Measurements from ENCODE around the gene DHRS7.

DHRS7 gene, protein sequence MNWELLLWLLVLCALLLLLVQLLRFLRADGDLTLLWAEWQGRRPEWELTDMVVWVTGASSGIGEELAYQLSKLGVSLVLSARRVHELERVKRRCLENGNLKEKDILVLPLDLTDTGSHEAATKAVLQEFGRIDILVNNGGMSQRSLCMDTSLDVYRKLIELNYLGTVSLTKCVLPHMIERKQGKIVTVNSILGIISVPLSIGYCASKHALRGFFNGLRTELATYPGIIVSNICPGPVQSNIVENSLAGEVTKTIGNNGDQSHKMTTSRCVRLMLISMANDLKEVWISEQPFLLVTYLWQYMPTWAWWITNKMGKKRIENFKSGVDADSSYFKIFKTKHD

GRCh38 chr14:60164712-60165546, at the start of gene DHRS7:
Gene DHRS7, minus strand, starts transcription at chr14:60165398. Its CDS starts 89 bp downstream, at chr14:60165309.
- Histone ChIP-seq H3K4me1 (ENCODE audit: insufficient read depth, low read length) (peaks cover 9% of the 10 kb centered on the region; the same call in 1 of the 2 replicates), H3K36me3 (ENCODE audit: insufficient read depth, low read depth, low read length) (no peaks in the 10 kb centered on the region), H3K9ac (ENCODE audit: low read depth, low read length) (peak within 1 kb of the TSS; percentile 70; the same call in 1 of the 2 replicates), H3K4me3 (ENCODE audit: low read length) (peak within 1 kb of the TSS; percentile 85), H3K27me3 (ENCODE audit: insufficient read depth, low read length) (peaks cover 14% of the 10 kb centered on the region), H3K27ac (ENCODE audit: low read length) (no peak within 1 kb of the TSS), H3K9me3 (ENCODE audit: insufficient read depth, low read depth, low read length) (no peaks in the 10 kb centered on the region)

GRCh38 chr14:60214415-60215126, 49.4 kb upstream of the DHRS7 start:
- no peak overlapping the region for H3K4me3 ChIP-seq (ENCODE audit: low read length)
- peaks cover 10% of the 10 kb centered on the region; the same call in 1 of the 2 replicates for H3K4me1 ChIP-seq (ENCODE audit: insufficient read depth, low read length)
- no peak overlapping the region for H3K9ac ChIP-seq (ENCODE audit: low read depth, low read length)
- no peak overlapping the region for H3K27ac ChIP-seq (ENCODE audit: low read length)
- H3K27me3 ChIP-seq (ENCODE audit: insufficient read depth, low read length) = no peaks in the 10 kb centered on the region
- H3K9me3 ChIP-seq (ENCODE audit: insufficient read depth, low read depth, low read length) = no peaks in the 10 kb centered on the region
- no peaks in the 10 kb centered on the region for H3K36me3 ChIP-seq (ENCODE audit: insufficient read depth, low read depth, low read length)

DNA sequence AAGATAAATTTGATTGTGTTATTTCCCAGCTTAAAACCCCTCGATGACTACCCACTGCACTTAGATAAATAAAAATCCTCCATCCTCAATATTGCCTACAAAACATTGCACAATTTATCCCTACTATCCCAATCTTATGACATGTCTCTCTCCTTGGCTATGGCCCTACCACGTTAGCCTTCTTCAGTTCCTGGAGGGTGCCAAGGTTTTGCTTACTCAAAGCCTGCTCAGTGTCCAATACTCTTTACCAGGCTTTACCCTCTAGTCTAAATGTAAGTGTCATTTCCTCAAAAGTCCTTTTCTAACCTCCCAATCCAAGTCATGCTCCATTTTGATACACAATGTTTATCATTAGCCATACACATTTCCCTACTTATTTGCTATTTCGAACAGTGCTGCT, 48.8 kb upstream of the DHRS7 start:
- Histone ChIP-seq H3K27ac (ENCODE audit: low read length) (no peak overlapping the region), H3K27me3 (ENCODE audit: insufficient read depth, low read length) (no peaks in the 10 kb centered on the region), H3K9me3 (ENCODE audit: insufficient read depth, low read depth, low read length) (no peaks in the 10 kb centered on the region), H3K4me3 (ENCODE audit: low read length) (no peak overlapping the region), H3K4me1 (ENCODE audit: insufficient read depth, low read length) (peaks cover 10% of the 10 kb centered on the region; the same call in 1 of the 2 replicates), H3K36me3 (ENCODE audit: insufficient read depth, low read depth, low read length) (no peaks in the 10 kb centered on the region), H3K9ac (ENCODE audit: low read depth, low read length) (no peak overlapping the region)

DNA sequence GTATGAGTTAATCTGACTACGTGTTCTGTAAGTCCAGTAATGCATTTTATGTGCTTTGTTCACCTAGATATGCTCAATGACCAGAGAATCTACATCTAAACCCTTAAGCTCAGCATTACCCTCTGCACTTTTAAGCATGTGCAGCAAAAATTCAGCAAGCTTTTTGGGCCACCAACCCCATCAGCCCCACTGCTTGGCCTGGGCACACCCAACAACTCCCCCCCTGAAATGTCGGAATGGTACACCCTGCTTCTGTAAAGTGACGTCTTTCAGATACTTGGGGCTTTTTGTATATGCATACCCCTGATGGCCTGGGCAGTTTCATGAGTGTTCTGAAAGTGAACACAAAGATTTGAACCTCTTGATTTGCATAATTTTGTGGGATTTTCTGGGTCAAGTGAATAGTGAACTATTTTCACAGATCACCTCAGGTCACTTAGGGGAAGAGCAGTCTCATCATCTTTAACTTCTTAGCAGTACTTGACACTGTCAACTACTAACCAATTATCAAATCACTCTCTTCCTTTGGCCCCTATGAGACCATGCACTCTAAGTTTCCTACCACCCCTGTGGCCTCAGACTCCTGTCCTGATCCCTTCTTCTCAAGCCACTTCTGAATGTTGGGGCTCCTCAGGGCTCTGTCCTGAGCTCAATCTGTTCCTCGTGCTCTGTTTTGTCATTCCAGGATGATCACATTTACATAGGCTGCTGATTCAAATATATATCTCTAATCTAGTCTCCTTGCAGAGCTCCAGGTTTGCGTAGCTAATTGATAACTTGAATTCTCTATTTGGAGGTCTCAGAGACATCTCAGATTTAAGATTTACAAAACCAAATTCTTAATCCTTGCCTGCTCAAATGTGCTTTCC, 47.5 kb upstream of the DHRS7 start:
- Histone ChIP-seq H3K9me3 (ENCODE audit: insufficient read depth, low read depth, low read length) (no peaks in the 10 kb centered on the region), H3K4me1 (ENCODE audit: insufficient read depth, low read length) (peaks cover 10% of the 10 kb centered on the region; the same call in 1 of the 2 replicates), H3K27me3 (ENCODE audit: insufficient read depth, low read length) (no peaks in the 10 kb centered on the region), H3K4me3 (ENCODE audit: low read length) (no peak overlapping the region), H3K27ac (ENCODE audit: low read length) (no peak overlapping the region), H3K36me3 (ENCODE audit: insufficient read depth, low read depth, low read length) (no peaks in the 10 kb centered on the region), H3K9ac (ENCODE audit: low read depth, low read length) (no peak overlapping the region)

- no peaks in the 10 kb centered on the region for H3K36me3 ChIP-seq (ENCODE audit: insufficient read depth, low read depth, low read length)
- H3K9ac ChIP-seq (ENCODE audit: low read depth, low read length) = no peak overlapping the region
- H3K27me3 ChIP-seq (ENCODE audit: insufficient read depth, low read length) = no peaks in the 10 kb centered on the region
- no peaks in the 10 kb centered on the region for H3K9me3 ChIP-seq (ENCODE audit: insufficient read depth, low read depth, low read length)
- no peak overlapping the region for H3K27ac ChIP-seq (ENCODE audit: low read length)
- 0 out of 2 replicates have a peak overlapping the region, but pooled peaks have one; percentile 7 for H3K4me3 ChIP-seq (ENCODE audit: low read length)
- peaks cover 10% of the 10 kb centered on the region; the same call in 1 of the 2 replicates for H3K4me1 ChIP-seq (ENCODE audit: insufficient read depth, low read length)
Measured at GRCh38 chr14:60211153-60211552, 46.0 kb upstream of the DHRS7 start.

- Histone ChIP-seq H3K4me1 (ENCODE audit: insufficient read depth, low read length) (peaks cover 10% of the 10 kb centered on the region; the same call in 1 of the 2 replicates), H3K27me3 (ENCODE audit: insufficient read depth, low read length) (no peaks in the 10 kb centered on the region), H3K9me3 (ENCODE audit: insufficient read depth, low read depth, low read length) (no peaks in the 10 kb centered on the region), H3K27ac (ENCODE audit: low read length) (no peak overlapping the region), H3K36me3 (ENCODE audit: insufficient read depth, low read depth, low read length) (no peaks in the 10 kb centered on the region), H3K4me3 (ENCODE audit: low read length) (no peak overlapping the region), H3K9ac (ENCODE audit: low read depth, low read length) (no peak overlapping the region)
Measured at GRCh38 chr14:60210703-60211102, 45.5 kb upstream of the DHRS7 start.

DNA sequence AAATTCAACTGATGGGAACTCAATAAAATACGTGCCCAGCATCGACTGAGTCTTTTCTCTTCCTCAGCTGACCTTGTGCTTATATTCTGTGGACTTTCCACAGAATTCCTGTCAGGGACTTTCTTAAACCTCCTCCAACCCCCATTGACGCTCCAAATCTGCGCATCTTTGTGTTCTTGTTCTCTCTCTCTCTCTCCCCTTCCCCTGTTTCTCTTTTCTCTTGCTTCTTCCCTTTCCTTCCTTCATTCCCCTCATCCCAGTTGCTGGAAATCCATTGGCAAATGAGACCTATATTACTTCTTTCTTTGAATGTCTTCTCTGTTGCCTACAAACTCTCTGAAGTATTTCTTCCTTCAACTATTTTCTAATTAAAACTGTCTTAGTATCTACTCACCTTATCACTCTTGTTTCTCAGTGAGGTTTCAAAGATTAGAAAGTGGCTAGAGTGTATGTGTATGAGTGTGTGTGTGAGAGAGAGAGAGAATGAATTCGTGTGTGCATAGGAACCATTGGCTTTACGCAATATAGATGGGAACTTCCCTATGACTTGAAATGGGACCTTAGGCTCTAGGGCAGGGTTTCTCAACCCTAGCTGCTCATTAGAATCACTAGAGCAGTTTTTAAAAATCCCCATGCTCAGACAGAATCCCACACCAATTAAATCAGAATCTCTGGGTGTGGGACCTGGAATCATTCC, 41.8 kb upstream of the DHRS7 start:
- Histone ChIP-seq H3K9ac (ENCODE audit: low read depth, low read length) (no peak overlapping the region), H3K9me3 (ENCODE audit: insufficient read depth, low read depth, low read length) (no peaks in the 10 kb centered on the region), H3K4me1 (ENCODE audit: insufficient read depth, low read length) (peaks cover 29% of the 10 kb centered on the region), H3K27ac (ENCODE audit: low read length) (no peak overlapping the region), H3K27me3 (ENCODE audit: insufficient read depth, low read length) (no peaks in the 10 kb centered on the region), H3K36me3 (ENCODE audit: insufficient read depth, low read depth, low read length) (no peaks in the 10 kb centered on the region), H3K4me3 (ENCODE audit: low read length) (no peak overlapping the region)

- peaks cover 23% of the 10 kb centered on the region for H3K4me1 ChIP-seq (ENCODE audit: insufficient read depth, low read length)
- H3K4me3 ChIP-seq (ENCODE audit: low read length) = no peak overlapping the region
- no peaks in the 10 kb centered on the region for H3K27me3 ChIP-seq (ENCODE audit: insufficient read depth, low read length)
- no peaks in the 10 kb centered on the region for H3K36me3 ChIP-seq (ENCODE audit: insufficient read depth, low read depth, low read length)
- no peak overlapping the region for H3K27ac ChIP-seq (ENCODE audit: low read length)
- no peaks in the 10 kb centered on the region for H3K9me3 ChIP-seq (ENCODE audit: insufficient read depth, low read depth, low read length)
- no peak overlapping the region for H3K9ac ChIP-seq (ENCODE audit: low read depth, low read length)
Measured at GRCh38 chr14:60206249-60206670, 41.1 kb upstream of the DHRS7 start.

- Histone ChIP-seq H3K9ac (ENCODE audit: low read depth, low read length) (peak overlapping the region; percentile 55; the same call in 1 of the 2 replicates), H3K4me3 (ENCODE audit: low read length) (peak overlapping the region; percentile 25; the same call in 1 of the 2 replicates), H3K4me1 (ENCODE audit: insufficient read depth, low read length) (peaks cover 18% of the 10 kb centered on the region), H3K27me3 (ENCODE audit: insufficient read depth, low read length) (no peaks in the 10 kb centered on the region), H3K36me3 (ENCODE audit: insufficient read depth, low read depth, low read length) (no peaks in the 10 kb centered on the region), H3K27ac (ENCODE audit: low read length) (no peak overlapping the region), H3K9me3 (ENCODE audit: insufficient read depth, low read depth, low read length) (no peaks in the 10 kb centered on the region)
Measured at GRCh38 chr14:60204843-60205774, 39.9 kb upstream of the DHRS7 start.

Data from iPS-20b (cell line).